Measurements from ENCODE around the gene DPYSL3. TPM values are rescaled to one million over a fixed set of nuclear protein-coding genes. Genes with fewer than 3 reads are reported as not detected.
"Not testable (repeated sequence)": the region's sequence is repeated elsewhere in the genome, so short reads cannot be mapped to it uniquely, and the experiment has no call there.

Gene DPYSL3
- total RNA-seq, 4 donors from 2014 or later = 27.6 to 107 (median 31.4) TPM

GRCh38 chr5:147369742-147370374, 140.0 kb downstream of the DPYSL3 start:
- H3K27ac ChIP-seq = no peak overlapping the region
- no peak for DNase-seq
- in situ Hi-C loops (cut with MboI; ENCODE audit: low pct_ligation_motif_present in 1 of 4, low pct_unique_long_range_greater_than_20kb in 1 of 4, low sequenced_read_pairs in 3 of 4) (loop anchor here (10.0 to 25.0 kb wide), 3 partner anchors 133 to 833 kb away; partner anchors contain the start of gene STK32A (in 2 of the 4)), intact Hi-C loops (cut with DNase I; ENCODE audit: low total_unique reads) (no loop called here)
- WGBS, 2 donors (ENCODE audit: low coverage in 1 of 2) = 30 to 33% methylated on average over 2 of the region's 2 CpGs
- H3K4me3 ChIP-seq = no peak overlapping the region
- H3K9me3 ChIP-seq = no peaks in the 10 kb centered on the region
- no peaks in the 10 kb centered on the region for H3K36me3 ChIP-seq
- TF ChIP-seq POLR2AphosphoS5 (IDR thresholded peaks at IDR 0.05) (no peak), POLR2A (IDR thresholded peaks at IDR 0.05) (no peak), CTCF (IDR thresholded peaks at IDR 0.05) (peak; percentile 48 to 66 (median 60)), EP300 (IDR thresholded peaks at IDR 0.05; ENCODE audit: low read depth) (no peak)
- no peaks in the 10 kb centered on the region for H3K27me3 ChIP-seq
- H3K4me1 ChIP-seq = no peaks in the 10 kb centered on the region

GRCh38 chr5:147367381-147367780, 142.5 kb downstream of the DPYSL3 start:
- H3K27ac ChIP-seq; H3K4me1 ChIP-seq; DNase-seq; H3K9me3 ChIP-seq; intact Hi-C loops (cut with DNase I; ENCODE audit: low total_unique reads); H3K36me3 ChIP-seq; H3K27me3 ChIP-seq; H3K4me3 ChIP-seq: not testable (repeated sequence)
- 89 to 91% methylated on average over 4 to 6 of the region's 6 CpGs for WGBS, 2 donors (ENCODE audit: low coverage in 1 of 2)
- in situ Hi-C loops (cut with MboI; ENCODE audit: low pct_ligation_motif_present in 1 of 4, low pct_unique_long_range_greater_than_20kb in 1 of 4, low sequenced_read_pairs in 3 of 4) = loop anchor here in 3 of 4 donors (25.0 kb wide), 2 partner anchors 130 to 830 kb away; partner anchors contain the start of gene STK32A (in 2 of the 3)

- in situ Hi-C loops (cut with MboI; ENCODE audit: low pct_ligation_motif_present in 1 of 4, low pct_unique_long_range_greater_than_20kb in 1 of 4, low sequenced_read_pairs in 3 of 4) = loop anchor here in 3 of 4 donors (25.0 kb wide), 2 partner anchors 124 to 824 kb away; partner anchors contain the start of gene STK32A (in 2 of the 3)
- TF ChIP-seq POLR2A (IDR thresholded peaks at IDR 0.05) (no peak), CTCF (IDR thresholded peaks at IDR 0.05) (no peak), POLR2AphosphoS5 (IDR thresholded peaks at IDR 0.05) (no peak), EP300 (IDR thresholded peaks at IDR 0.05; ENCODE audit: low read depth) (no peak)
- Histone ChIP-seq H3K36me3 (no peaks in the 10 kb centered on the region), H3K4me1 (no peaks in the 10 kb centered on the region), H3K4me3 (no peak overlapping the region), H3K27ac (no peak overlapping the region), H3K9me3 (no peaks in the 10 kb centered on the region), H3K27me3 (no peaks in the 10 kb centered on the region)
- DNase-seq = no peak
- intact Hi-C loops (cut with DNase I; ENCODE audit: low total_unique reads) = no loop called here
- WGBS, 2 donors (ENCODE audit: low coverage in 1 of 2) = 55 to 66% methylated on average over 4 of the region's 4 CpGs
These were observed 148.3 kb downstream of the DPYSL3 start for GRCh38 chr5:147361441-147362175.

- in situ Hi-C loops (cut with MboI; ENCODE audit: low pct_ligation_motif_present in 1 of 4, low pct_unique_long_range_greater_than_20kb in 1 of 4, low sequenced_read_pairs in 3 of 4) = loop anchor here in 3 of 4 donors (25.0 kb wide), 2 partner anchors 124 to 824 kb away; partner anchors contain the start of gene STK32A (in 2 of the 3)
- WGBS, 2 donors (ENCODE audit: low coverage in 1 of 2) = 86% methylated on average over 2 of the region's 2 CpGs; no CpG with 5 or more reads in 1 of the 2 donors
These were observed 149.1 kb downstream of the DPYSL3 start for GRCh38 chr5:147360816-147361215.

More at GRCh38 chr5:147360816-147361215, 149.1 kb downstream of the DPYSL3 start:
- H3K4me3 ChIP-seq = no peak overlapping the region
- no peaks in the 10 kb centered on the region for H3K27me3 ChIP-seq
- H3K4me1 ChIP-seq = no peaks in the 10 kb centered on the region
- H3K9me3 ChIP-seq = no peaks in the 10 kb centered on the region
- intact Hi-C loops (cut with DNase I; ENCODE audit: low total_unique reads) = no loop called here
- H3K36me3 ChIP-seq = no peaks in the 10 kb centered on the region
- TF ChIP-seq CTCF (IDR thresholded peaks at IDR 0.05) = no peak
- no peak for TF ChIP-seq POLR2A (IDR thresholded peaks at IDR 0.05)
- no peak for TF ChIP-seq EP300 (IDR thresholded peaks at IDR 0.05; ENCODE audit: low read depth)
- TF ChIP-seq POLR2AphosphoS5 (IDR thresholded peaks at IDR 0.05) = no peak
- no peak overlapping the region for H3K27ac ChIP-seq
- DNase-seq = no peak

Data from transverse colon (tissue), 4 donors.